ENCODE data around the gene AP1G1. TPM values are rescaled to one million over a fixed set of nuclear protein-coding genes. Genes with fewer than 3 reads are reported as not detected.

AP1G1 gene
- polyA plus RNA-seq (2011; rRNA removed), result 85.8 and 90.6 TPM in 2 replicates
- 171 and 179 TPM in 2 replicates for polyA minus RNA-seq (2011; rRNA and poly(A)+ RNA removed)

GRCh38 chr16:71808593-71809459 is at the start of gene AP1G1:
TSS of gene AP1G1 (minus strand) at chr16:71808834. CDS start at chr16:71789479, 19,355 bp downstream.
- CTCF ChIA-PET, result interaction anchor here (0.6 to 3.0 kb wide), 2 partner anchors 24 to 74 kb away, joined by 3 to 14 read pairs; no protein-coding TSS in a partner anchor
- POLR2A ChIA-PET, result interaction anchor here (0.6 to 1.1 kb wide), 5 partner anchors 8 to 450 kb away, joined by 3 to 5 read pairs (median 4); no protein-coding TSS in a partner anchor
- peak within 1 kb of the TSS; percentile 98 for H3K27ac ChIP-seq (ENCODE audit: low read depth, low read length)
- H3K4me3 ChIP-seq (ENCODE audit: low read depth, low read length), result peak within 1 kb of the TSS; percentile 72
- DNase-seq (ENCODE audit: low read depth, low spot score), result peak; percentile 96
- no peaks in the 10 kb centered on the region; the same call in 1 of the 2 replicates for H3K9me3 ChIP-seq (ENCODE audit: control insufficient read depth, insufficient read depth, low read length)
- TF ChIP-seq CTCF (IDR thresholded peaks at IDR 0.05; ENCODE audit: low read depth, low read length), result no peak
- no peaks in the 10 kb centered on the region for H3K27me3 ChIP-seq (ENCODE audit: control insufficient read depth, insufficient read depth, low read length)

- ChIA-PET CTCF (interaction anchor here (4.5 kb wide), 1 partner anchor 27 kb away, joined by 15 read pairs; the partner anchor contains the start of gene ZNF821), POLR2A (no interaction called here)
- no peak for TF ChIP-seq CTCF (IDR thresholded peaks at IDR 0.05; ENCODE audit: low read depth, low read length)
- DNase-seq (ENCODE audit: low read depth, low spot score), result no peak
- Histone ChIP-seq H3K27me3 (ENCODE audit: control insufficient read depth, insufficient read depth, low read length) (no peaks in the 10 kb centered on the region), H3K9me3 (ENCODE audit: control insufficient read depth, insufficient read depth, low read length) (no peaks in the 10 kb centered on the region), H3K4me3 (ENCODE audit: low read depth, low read length) (no peak overlapping the region), H3K27ac (ENCODE audit: low read depth, low read length) (no peak overlapping the region)
These were observed 47.5 kb upstream of the AP1G1 start for GRCh38 chr16:71855937-71856662.

DNA sequence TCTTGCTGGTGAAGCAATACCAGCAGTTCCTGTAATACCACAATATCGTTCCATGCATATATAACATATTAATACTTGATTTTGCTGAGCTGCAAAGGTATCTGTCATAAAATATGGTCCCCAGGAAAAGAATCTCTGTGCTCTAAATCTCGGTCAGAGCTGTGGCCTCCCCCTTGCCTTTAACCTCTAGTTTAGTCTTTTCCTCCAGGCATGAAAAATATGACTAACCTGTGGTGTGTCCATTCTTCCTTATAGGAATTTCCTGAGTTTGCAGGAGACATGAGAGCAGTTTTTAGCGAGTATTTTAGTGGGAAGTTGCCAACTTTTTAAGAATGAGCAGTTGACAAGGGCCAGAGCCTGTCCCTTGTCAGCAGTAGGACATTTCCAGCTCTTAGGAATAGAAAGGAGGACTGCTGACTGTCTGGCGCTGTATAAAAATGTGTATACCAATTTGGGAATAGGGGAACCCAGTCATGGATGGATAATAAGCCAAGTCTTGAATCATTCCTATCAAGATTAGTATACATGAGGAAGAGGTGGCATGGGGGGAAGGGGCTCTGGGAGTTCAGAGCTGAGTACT is 45.8 kb upstream of the AP1G1 start:
- Histone ChIP-seq H3K27me3 (ENCODE audit: control insufficient read depth, insufficient read depth, low read length) (no peaks in the 10 kb centered on the region), H3K27ac (ENCODE audit: low read depth, low read length) (no peak overlapping the region), H3K4me3 (ENCODE audit: low read depth, low read length) (no peak overlapping the region), H3K9me3 (ENCODE audit: control insufficient read depth, insufficient read depth, low read length) (no peaks in the 10 kb centered on the region)
- TF ChIP-seq CTCF (IDR thresholded peaks at IDR 0.05; ENCODE audit: low read depth, low read length), result no peak
- no peak for DNase-seq (ENCODE audit: low read depth, low spot score)
- ChIA-PET POLR2A (no interaction called here), CTCF (interaction anchor here (4.5 kb wide), 1 partner anchor 28 kb away, joined by 15 read pairs; the partner anchor contains the start of gene ZNF821)

GRCh38 chr16:71853413-71853812 is 44.8 kb upstream of the AP1G1 start:
- ChIA-PET POLR2A (no interaction called here), CTCF (interaction anchor here (0.6 to 4.5 kb wide), 2 partner anchors 29 to 113 kb away, joined by 4 to 15 read pairs; partner anchors contain the start of gene ZNF821)
- H3K4me3 ChIP-seq (ENCODE audit: low read depth, low read length), result no peak overlapping the region
- DNase-seq (ENCODE audit: low read depth, low spot score), result no peak
- no peaks in the 10 kb centered on the region for H3K9me3 ChIP-seq (ENCODE audit: control insufficient read depth, insufficient read depth, low read length)
- H3K27me3 ChIP-seq (ENCODE audit: control insufficient read depth, insufficient read depth, low read length), result no peaks in the 10 kb centered on the region
- no peak for TF ChIP-seq CTCF (IDR thresholded peaks at IDR 0.05; ENCODE audit: low read depth, low read length)
- H3K27ac ChIP-seq (ENCODE audit: low read depth, low read length), result no peak overlapping the region
